RPMI8226 (cell line): ENCODE data around the gene CKS1B.
A peak's percentile ranks its signal among the peaks of the same experiment; 100 is the strongest.

Experiments
- DNase-seq: peaks from one replicate; pipeline ENCODE4 v3.0.0-alpha.2; 2015

CKS1B gene

DNA sequence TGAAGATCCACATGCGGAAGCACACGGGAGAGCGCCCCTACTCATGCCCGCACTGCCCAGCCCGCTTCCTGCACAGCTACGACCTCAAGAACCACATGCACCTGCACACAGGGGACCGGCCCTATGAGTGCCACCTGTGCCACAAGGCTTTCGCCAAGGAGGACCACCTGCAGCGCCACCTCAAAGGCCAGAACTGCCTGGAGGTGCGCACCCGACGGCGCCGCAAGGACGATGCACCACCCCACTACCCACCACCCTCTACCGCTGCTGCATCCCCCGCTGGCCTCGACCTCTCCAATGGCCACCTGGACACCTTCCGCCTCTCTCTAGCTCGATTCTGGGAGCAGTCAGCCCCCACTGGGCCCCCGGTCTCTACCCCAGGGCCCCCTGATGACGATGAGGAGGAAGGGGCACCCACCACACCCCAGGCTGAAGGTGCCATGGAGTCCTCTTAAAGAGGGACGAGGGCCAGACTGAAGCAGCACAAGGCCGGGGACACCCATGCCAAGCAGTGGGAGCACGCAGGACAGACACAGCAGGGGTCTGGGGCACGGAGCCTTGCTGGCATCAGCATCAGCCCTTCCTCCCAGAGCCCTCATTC, 41.9 kb downstream of the CKS1B start:
- peak; percentile 98 for DNase-seq

DNA sequence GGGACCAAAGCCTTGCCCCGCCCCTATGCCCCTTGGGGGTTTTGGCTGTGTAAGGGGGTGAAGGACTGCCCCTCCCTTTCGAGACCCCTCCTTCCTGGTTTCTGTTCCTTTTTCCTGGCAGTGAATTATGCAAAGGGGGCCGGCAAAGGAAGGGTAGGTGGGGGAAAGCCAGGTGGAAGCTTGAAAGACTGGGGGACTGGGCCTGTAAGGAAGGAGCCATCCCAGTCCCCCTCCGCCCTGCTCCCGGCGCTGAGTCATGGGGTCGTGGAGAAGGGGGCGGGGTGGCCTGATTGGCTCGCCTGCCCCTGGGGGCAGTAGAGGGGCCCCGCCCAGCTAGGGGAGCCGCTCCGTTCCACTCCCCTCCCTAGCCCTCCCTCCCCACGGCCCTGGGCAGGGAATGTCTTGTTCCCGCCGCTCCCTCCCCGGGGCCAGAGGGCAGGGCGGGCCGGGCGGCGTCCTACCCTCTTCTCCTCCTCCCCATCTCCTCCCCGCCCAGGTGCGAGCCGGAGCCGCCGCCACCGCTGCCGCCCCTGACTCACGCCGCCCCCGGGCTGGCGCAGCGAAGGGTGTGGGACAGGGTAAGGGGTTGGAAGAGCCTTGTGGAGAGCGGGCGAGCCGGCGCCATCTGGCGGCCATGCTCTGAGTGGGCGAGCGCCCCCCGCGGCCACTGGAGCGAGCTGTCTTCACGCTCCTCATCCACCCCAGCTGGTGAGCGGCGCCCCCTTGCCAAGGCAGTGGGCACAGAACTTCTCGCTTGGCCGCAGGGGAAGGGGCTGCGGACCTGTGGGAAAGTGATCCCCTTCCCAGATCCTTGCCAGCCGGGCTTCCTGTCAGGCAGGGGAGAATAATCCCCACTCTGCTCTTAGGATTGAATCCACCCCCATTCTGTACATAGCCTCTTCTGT, 42.8 kb downstream of the CKS1B start:
- peak; percentile 95 for DNase-seq

DNA sequence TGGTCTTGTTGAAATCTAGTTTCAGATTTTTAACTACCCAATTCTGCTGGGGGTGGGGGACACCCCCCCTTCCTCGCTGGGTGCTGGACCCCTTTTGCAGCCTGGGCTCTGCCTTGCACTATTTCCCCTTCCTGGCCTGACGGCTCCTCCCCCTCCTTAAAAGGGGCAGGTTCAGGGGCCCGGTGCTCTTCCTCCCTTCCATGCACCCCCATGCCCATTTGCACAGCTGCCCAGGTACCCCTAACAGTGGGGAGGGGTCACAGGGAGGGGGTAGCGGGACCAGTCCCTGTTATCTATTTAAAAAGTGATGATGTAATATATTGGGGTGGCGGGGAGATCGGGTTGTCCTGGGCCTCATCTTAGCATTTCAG, 43.5 kb downstream of the CKS1B start:
- DNase-seq, result peak; percentile 69

DNA sequence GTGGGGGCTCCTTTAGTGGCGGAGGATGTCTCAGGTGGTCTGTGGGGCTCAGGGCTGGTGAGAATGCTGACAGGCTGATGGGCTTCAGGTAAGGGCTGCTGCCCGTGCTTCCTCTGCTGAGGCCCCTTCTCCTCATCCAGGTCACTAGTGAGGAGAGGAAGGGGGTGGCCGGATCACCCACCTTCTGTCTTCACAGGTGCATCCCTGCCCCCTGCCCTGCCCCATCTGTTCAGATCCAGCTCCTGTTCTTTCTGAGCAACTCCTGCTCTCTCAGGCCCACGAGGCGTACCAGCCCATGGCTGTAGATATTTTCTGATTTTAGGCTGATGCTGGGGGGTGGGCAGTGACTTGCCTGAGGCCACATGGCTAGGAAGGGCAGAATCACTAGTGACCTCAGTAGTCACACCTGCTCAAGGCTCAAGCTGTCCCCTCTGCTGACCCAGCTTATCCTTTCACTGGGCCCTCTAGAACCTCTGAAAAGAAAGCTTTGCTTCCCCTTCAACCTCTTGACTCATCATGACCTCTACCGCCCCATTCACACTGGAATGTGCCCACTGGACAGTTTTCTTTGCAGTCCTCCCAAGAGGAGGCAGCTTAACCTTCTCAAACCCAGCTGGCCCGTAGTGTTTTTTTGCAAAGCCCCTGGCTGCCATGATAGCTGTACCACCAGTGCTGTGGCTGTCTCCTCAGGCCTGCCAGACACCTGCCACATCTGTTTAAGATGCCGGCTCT, 44.3 kb downstream of the CKS1B start:
- DNase-seq, result peak; percentile 98

DNA sequence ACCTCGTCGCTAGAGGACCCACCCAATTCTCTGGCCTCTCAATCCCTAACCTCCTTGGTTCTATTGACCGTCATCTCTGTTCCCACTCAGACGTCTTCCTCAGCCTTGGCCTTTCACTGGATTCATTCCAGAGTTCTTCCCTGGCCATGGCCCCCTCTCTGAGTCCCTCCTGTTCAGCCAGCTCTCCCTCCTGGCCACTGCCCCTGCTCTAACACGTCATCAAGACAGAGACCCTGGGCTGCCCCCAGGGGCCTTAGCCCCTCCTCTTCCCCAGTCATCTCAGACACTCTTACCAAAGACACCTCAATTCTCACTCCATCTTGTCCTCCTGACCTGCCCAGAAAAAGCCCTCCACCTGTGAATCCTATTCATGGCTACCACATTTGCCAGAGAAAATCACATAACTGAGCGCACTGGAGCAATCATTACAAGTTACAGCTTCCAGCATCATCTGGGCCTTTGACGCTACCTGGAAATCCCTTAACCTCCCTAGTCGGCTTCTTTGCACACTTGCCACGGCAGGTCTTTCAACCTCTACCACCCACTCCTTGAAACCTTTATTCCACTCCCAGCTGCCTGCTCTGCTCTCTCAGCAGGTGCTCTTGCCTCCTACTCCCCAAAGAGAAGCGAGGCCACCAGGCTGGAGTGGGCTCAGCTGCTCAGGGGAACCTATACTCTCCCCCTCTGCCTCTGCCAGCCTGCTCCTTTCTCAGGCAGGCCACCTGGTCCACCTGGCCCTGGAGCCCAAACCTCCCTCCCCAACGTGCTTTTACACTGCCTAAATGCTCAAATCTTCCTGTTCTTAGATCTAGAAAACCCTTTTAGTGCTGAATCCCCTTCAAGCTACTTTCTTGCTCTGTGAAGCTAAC, 45.1 kb downstream of the CKS1B start:
- peak; percentile 89 for DNase-seq

DNA sequence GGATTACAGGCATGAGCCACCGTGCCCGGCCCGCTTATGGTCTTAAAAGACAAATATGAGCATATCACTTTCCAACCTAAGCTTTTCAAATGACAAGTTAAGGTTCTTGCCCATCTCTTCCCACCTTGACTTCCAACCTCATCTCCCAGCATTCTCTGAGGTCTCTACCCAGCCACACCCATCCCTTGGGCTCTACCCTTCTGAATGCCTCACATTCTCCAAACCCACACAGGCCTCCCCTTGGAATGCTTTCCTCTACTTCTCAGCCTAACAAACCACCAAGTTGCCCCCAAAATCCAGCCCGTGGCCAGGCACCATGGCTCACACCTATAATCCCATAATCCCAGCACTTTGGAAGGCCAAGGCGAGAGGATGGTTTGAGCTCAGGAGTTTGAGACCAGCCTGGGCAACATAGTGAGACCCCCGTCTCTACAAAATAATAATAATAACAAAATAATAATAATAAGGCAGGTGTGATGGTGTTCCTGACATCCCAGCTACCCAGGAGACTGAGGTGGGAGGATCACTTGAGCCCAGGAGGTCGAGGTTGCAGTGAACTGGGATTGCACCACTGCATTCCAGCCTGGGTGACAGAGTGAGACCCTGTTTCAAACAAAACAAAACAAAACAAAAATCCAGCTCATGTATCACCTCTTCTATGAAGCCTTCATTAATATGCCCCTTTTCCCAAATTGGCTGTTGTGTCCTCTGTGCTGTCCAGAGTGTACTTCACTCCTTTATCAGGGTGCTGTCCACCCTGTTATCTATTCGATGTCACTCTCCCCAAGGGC, 47.9 kb downstream of the CKS1B start:
- DNase-seq, result no peak

DNA sequence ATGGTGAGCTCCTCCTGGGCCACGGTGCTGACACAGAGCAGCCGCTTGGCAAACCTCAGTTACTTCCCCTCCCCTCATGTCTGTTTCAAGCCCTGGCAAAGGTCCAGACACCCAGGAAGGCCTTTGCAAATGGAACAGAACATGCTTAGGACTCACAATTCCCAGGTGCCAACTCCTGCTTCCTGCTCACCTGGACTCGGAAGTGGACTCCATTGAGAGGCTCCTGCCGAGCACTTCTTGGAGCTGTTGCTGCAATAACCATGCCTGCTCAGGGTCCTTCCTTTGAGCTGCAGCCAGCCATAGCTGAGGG, 48.4 kb downstream of the CKS1B start:
- peak; percentile 88 for DNase-seq

DNA sequence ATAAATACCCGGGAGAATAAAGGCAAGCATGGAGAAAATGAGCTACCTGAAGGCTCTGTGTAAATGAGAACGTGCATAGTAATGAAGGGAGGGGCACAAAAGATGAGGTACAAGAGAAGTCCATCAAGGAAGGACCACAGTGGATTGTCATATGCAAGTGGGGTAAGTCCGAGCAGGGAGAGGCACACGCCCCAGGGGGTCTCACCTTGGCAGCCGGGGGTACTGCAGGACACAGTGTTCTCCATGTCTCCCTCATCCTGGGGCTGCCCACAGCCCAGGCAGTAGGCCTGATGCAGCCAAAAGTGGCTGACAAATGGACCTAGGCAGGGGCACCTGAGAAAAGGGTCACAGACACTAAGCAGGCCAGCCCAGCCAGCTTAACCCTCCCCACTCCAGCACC, 49.1 kb downstream of the CKS1B start:
- DNase-seq, result no peak

DNA sequence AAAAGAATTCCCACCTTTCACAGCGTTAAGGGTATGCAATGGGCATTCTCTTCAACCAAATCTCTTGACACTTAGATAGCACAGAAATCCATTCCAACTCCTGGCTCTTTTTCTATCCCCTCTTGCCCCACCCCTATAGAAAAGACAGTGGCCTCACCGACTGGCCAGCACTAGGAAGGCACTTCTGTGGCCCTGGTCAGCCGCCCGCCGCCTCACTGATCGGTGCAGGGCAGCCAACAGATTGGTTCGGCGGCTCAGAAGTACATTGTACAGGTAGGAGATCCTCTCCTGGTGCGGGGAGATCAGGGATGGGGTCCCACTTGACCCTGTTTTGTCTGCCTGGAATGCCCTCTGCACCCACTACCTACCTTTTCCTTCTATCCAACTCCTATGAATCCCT, 49.8 kb downstream of the CKS1B start:
- DNase-seq, result no peak

DNA sequence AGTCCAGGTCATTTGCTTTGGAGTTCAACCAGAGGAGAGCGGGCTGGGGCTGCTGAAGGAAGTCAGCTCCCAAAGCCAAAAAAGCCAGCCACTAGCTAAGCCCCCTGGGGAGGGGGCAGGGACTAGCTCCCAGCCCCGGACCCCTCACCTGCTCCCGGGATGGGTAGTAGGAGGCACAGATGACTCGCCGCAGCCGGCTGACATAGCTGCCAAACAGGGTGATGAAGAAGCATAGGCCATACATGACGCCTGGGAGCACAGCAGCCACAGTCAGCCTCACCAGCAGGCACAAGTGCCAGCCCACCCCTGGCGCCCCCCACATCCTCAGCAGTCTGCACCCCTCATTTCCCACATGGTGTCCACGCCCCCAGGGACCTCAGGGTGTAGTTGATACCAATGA, 51.7 kb downstream of the CKS1B start:
- no peak for DNase-seq

DNA sequence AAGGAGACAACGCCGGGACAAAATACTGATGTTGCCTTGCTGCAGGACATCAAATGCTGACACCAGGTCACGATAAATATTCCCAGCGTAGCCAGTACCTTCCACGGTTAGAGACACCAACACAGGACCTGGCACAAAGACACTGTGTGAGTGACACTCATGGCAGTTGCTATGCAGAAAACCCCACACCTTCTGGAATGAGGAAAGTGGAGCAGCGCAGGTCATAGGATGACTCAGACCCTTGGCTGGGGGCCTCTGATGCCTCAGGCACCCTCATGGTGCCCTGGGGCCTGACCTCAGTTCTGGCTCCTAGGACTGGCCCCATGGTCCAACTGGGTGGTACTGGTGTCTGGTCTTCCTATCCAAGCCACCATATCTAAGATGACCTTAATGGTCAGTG, 52.1 kb downstream of the CKS1B start:
- no peak for DNase-seq
